ENCODE results near the gene TRIM21.
"Not testable (repeated sequence)": the region's sequence is repeated elsewhere in the genome, so short reads cannot be mapped to it uniquely, and the experiment has no call there.

The TRIM21 gene

GRCh38 chr11:4375431-4376140 is 17.9 kb downstream of the TRIM21 start:
- H3K36me3 ChIP-seq (replicated peaks; ENCODE audit: insufficient read depth, low read length): no peaks in the 10 kb centered on the region
- no peaks in the 10 kb centered on the region for H3K79me2 ChIP-seq (ENCODE audit: low read length)
- no peaks in the 10 kb centered on the region for H3K9me2 ChIP-seq (replicated peaks; ENCODE audit: insufficient read depth, low read length)
- DNase-seq: no peak
- H3K9me3 ChIP-seq (replicated peaks; ENCODE audit: insufficient read depth, low read length): no peaks in the 10 kb centered on the region
- H3F3A ChIP-seq (ENCODE audit: insufficient read depth, low read length): no peaks in the 10 kb centered on the region
- no peak overlapping the region for H3K9ac ChIP-seq (ENCODE audit: low read length)
- H2AFZ ChIP-seq (ENCODE audit: low read length): no peak overlapping the region
- H3K4me3 ChIP-seq (ENCODE audit: low read length): no peak overlapping the region
- no peak overlapping the region for H3K4me2 ChIP-seq (ENCODE audit: low read depth, low read length)
- H3K27me3 ChIP-seq (replicated peaks; ENCODE audit: insufficient read depth, low read length): no peaks in the 10 kb centered on the region
- H3K4me1 ChIP-seq (ENCODE audit: low read length): no peaks in the 10 kb centered on the region
- no peak overlapping the region for H3K27ac ChIP-seq (ENCODE audit: low read length)
- TF ChIP-seq CTCF (IDR thresholded peaks at IDR 0.05; ENCODE audit: low read length) (no peak), EZH2phosphoT487 (IDR thresholded peaks at IDR 0.05; ENCODE audit: low read length) (no peak), EZH2 (optimal IDR thresholded peaks at IDR 0.05; ENCODE audit: low read depth, low read length) (no peak)
- H4K20me1 ChIP-seq (ENCODE audit: insufficient read depth, low read length): no peaks in the 10 kb centered on the region

GRCh38 chr11:4370166-4370565 is 23.3 kb downstream of the TRIM21 start:
- H3K9me2 ChIP-seq (replicated peaks; ENCODE audit: insufficient read depth, low read length): no peaks in the 10 kb centered on the region
- H3K79me2 ChIP-seq (ENCODE audit: low read length): no peaks in the 10 kb centered on the region
- no peak overlapping the region for H3K4me3 ChIP-seq (ENCODE audit: low read length)
- no peaks in the 10 kb centered on the region for H3K36me3 ChIP-seq (replicated peaks; ENCODE audit: insufficient read depth, low read length)
- no peaks in the 10 kb centered on the region for H3K27me3 ChIP-seq (replicated peaks; ENCODE audit: insufficient read depth, low read length)
- H2AFZ ChIP-seq (ENCODE audit: low read length): no peak overlapping the region
- no peaks in the 10 kb centered on the region for H3K9me3 ChIP-seq (replicated peaks; ENCODE audit: insufficient read depth, low read length)
- H3K4me2 ChIP-seq (ENCODE audit: low read depth, low read length): no peak overlapping the region
- H3F3A ChIP-seq (ENCODE audit: insufficient read depth, low read length): no peaks in the 10 kb centered on the region
- no peak for TF ChIP-seq EZH2 (optimal IDR thresholded peaks at IDR 0.05; ENCODE audit: low read depth, low read length)
- TF ChIP-seq EZH2phosphoT487 (IDR thresholded peaks at IDR 0.05; ENCODE audit: low read length): no peak
- TF ChIP-seq CTCF (IDR thresholded peaks at IDR 0.05; ENCODE audit: low read length): no peak
- H4K20me1 ChIP-seq (ENCODE audit: insufficient read depth, low read length): no peaks in the 10 kb centered on the region
- no peak overlapping the region for H3K9ac ChIP-seq (ENCODE audit: low read length)
- no peak overlapping the region for H3K27ac ChIP-seq (ENCODE audit: low read length)
- H3K4me1 ChIP-seq (ENCODE audit: low read length): no peaks in the 10 kb centered on the region
- DNase-seq: no peak

GRCh38 chr11:4368286-4368685 is 25.2 kb downstream of the TRIM21 start, which contains the start of gene OR52B4:
Gene OR52B4, minus strand, starts transcription at chr11:4368386. Its CDS starts 91 bp downstream, at chr11:4368295.
- no peak within 1 kb of the TSS for H3K4me2 ChIP-seq (ENCODE audit: low read depth, low read length)
- no peak for DNase-seq

GRCh38 chr11:4348142-4348541 is 45.4 kb downstream of the TRIM21 start:
- H3K36me3 ChIP-seq (replicated peaks; ENCODE audit: insufficient read depth, low read length); H3K27me3 ChIP-seq (replicated peaks; ENCODE audit: insufficient read depth, low read length); H3K4me2 ChIP-seq (ENCODE audit: low read depth, low read length); H3K9me2 ChIP-seq (replicated peaks; ENCODE audit: insufficient read depth, low read length); H3K4me1 ChIP-seq (ENCODE audit: low read length); H3K27ac ChIP-seq (ENCODE audit: low read length); DNase-seq; H3K9ac ChIP-seq (ENCODE audit: low read length); H4K20me1 ChIP-seq (ENCODE audit: insufficient read depth, low read length); H3K79me2 ChIP-seq (ENCODE audit: low read length); H3K4me3 ChIP-seq (ENCODE audit: low read length); H3K9me3 ChIP-seq (replicated peaks; ENCODE audit: insufficient read depth, low read length); H2AFZ ChIP-seq (ENCODE audit: low read length); H3F3A ChIP-seq (ENCODE audit: insufficient read depth, low read length): not testable (repeated sequence)

More at GRCh38 chr11:4368286-4368685, 25.2 kb downstream of the TRIM21 start, which contains the start of gene OR52B4:
- H3K9me2 ChIP-seq (replicated peaks; ENCODE audit: insufficient read depth, low read length): no peaks in the 10 kb centered on the region
- no peaks in the 10 kb centered on the region for H3K4me1 ChIP-seq (ENCODE audit: low read length)
- TF ChIP-seq EZH2 (optimal IDR thresholded peaks at IDR 0.05; ENCODE audit: low read depth, low read length): no peak
- TF ChIP-seq CTCF (IDR thresholded peaks at IDR 0.05; ENCODE audit: low read length): no peak
- TF ChIP-seq EZH2phosphoT487 (IDR thresholded peaks at IDR 0.05; ENCODE audit: low read length): no peak
- no peaks in the 10 kb centered on the region for H3K36me3 ChIP-seq (replicated peaks; ENCODE audit: insufficient read depth, low read length)
- no peak within 1 kb of the TSS for H2AFZ ChIP-seq (ENCODE audit: low read length)
- no peaks in the 10 kb centered on the region for H4K20me1 ChIP-seq (ENCODE audit: insufficient read depth, low read length)
- H3F3A ChIP-seq (ENCODE audit: insufficient read depth, low read length): no peaks in the 10 kb centered on the region
- no peak within 1 kb of the TSS for H3K27ac ChIP-seq (ENCODE audit: low read length)
- H3K79me2 ChIP-seq (ENCODE audit: low read length): no peaks in the 10 kb centered on the region
- H3K27me3 ChIP-seq (replicated peaks; ENCODE audit: insufficient read depth, low read length): no peaks in the 10 kb centered on the region
- no peak within 1 kb of the TSS for H3K9ac ChIP-seq (ENCODE audit: low read length)
- no peak within 1 kb of the TSS for H3K4me3 ChIP-seq (ENCODE audit: low read length)
- no peaks in the 10 kb centered on the region for H3K9me3 ChIP-seq (replicated peaks; ENCODE audit: insufficient read depth, low read length)

GRCh38 chr11:4345366-4345765 is 48.1 kb downstream of the TRIM21 start:
- H3K79me2 ChIP-seq (ENCODE audit: low read length); H3K4me1 ChIP-seq (ENCODE audit: low read length); H3K9ac ChIP-seq (ENCODE audit: low read length); H3K36me3 ChIP-seq (replicated peaks; ENCODE audit: insufficient read depth, low read length); DNase-seq; H3K27ac ChIP-seq (ENCODE audit: low read length); H3K9me3 ChIP-seq (replicated peaks; ENCODE audit: insufficient read depth, low read length); H3F3A ChIP-seq (ENCODE audit: insufficient read depth, low read length); H3K9me2 ChIP-seq (replicated peaks; ENCODE audit: insufficient read depth, low read length); H2AFZ ChIP-seq (ENCODE audit: low read length); H3K4me3 ChIP-seq (ENCODE audit: low read length); H3K27me3 ChIP-seq (replicated peaks; ENCODE audit: insufficient read depth, low read length); H4K20me1 ChIP-seq (ENCODE audit: insufficient read depth, low read length); H3K4me2 ChIP-seq (ENCODE audit: low read depth, low read length): not testable (repeated sequence)
